KOPT-K1 (cell line): ENCODE data around the gene CRISP2.
"Not testable (repeated sequence)": the region's sequence is repeated elsewhere in the genome, so short reads cannot be mapped to it uniquely, and the experiment has no call there.

Source experiments
- H3K27ac ChIP-seq: fragments of 200-600 bp; sonication (generic); 2 replicates; pipeline ENCODE4 v1.5.1; 2016; ENCODE audit warnings: antibody characterized with exemption, mild to moderate bottlenecking, low read depth, low read length; ENCODE audit not compliant: poor library complexity, severe bottlenecking
- H3K36me3 ChIP-seq: fragments of 200-600 bp; sonication (generic); 2 replicates; pipeline ENCODE4 v1.5.1; 2017; ENCODE audit warnings: antibody characterized with exemption, mild to moderate bottlenecking, low read length, moderate library complexity; ENCODE audit not compliant: insufficient read depth
- H3K9me3 ChIP-seq: fragments of 200-600 bp; sonication (generic); 2 replicates; pipeline ENCODE4 v1.5.1; 2017; ENCODE audit warnings: antibody characterized with exemption, low read length, mild to moderate bottlenecking; ENCODE audit not compliant: insufficient read depth, poor library complexity, severe bottlenecking

The CRISP2 gene

GRCh38 chr6:49713346-49713745, at the start of gene CRISP2:
Gene CRISP2 (minus strand): TSS chr6:49713543. CDS start chr6:49709196, 4,347 bp downstream.
- H3K27ac ChIP-seq = no peak within 1 kb of the TSS
- H3K36me3 ChIP-seq = no peaks in the 10 kb centered on the region
- H3K9me3 ChIP-seq = no peaks in the 10 kb centered on the region

GRCh38 chr6:49744259-49744658, 30.9 kb upstream of the CRISP2 start, which contains the start of gene CRISP3:
Gene CRISP3 (minus strand): TSS chr6:49744388. CDS start chr6:49744367, 21 bp downstream.
- Histone ChIP-seq H3K27ac (no peak within 1 kb of the TSS), H3K9me3 (no peaks in the 10 kb centered on the region), H3K36me3 (no peaks in the 10 kb centered on the region)

- no peaks in the 10 kb centered on the region for H3K36me3 ChIP-seq
- H3K27ac ChIP-seq = no peak overlapping the region
- H3K9me3 ChIP-seq = no peaks in the 10 kb centered on the region
Observed at GRCh38 chr6:49743429-49743828, 30.1 kb upstream of the CRISP2 start.

GRCh38 chr6:49739423-49739822, 26.1 kb upstream of the CRISP2 start:
- Histone ChIP-seq H3K9me3 (no peaks in the 10 kb centered on the region), H3K27ac (no peak overlapping the region), H3K36me3 (no peaks in the 10 kb centered on the region)

GRCh38 chr6:49736017-49736508, 22.7 kb upstream of the CRISP2 start:
- no peaks in the 10 kb centered on the region for H3K36me3 ChIP-seq
- no peak overlapping the region for H3K27ac ChIP-seq

GRCh38 chr6:49733680-49734079, 20.3 kb upstream of the CRISP2 start:
- Histone ChIP-seq H3K27ac (no peak overlapping the region), H3K36me3 (no peaks in the 10 kb centered on the region)

More at GRCh38 chr6:49736017-49736508, 22.7 kb upstream of the CRISP2 start:
- H3K9me3 ChIP-seq = no peaks in the 10 kb centered on the region

GRCh38 chr6:49732781-49733180, 19.4 kb upstream of the CRISP2 start:
- no peak overlapping the region for H3K27ac ChIP-seq
- H3K36me3 ChIP-seq = no peaks in the 10 kb centered on the region
- no peaks in the 10 kb centered on the region for H3K9me3 ChIP-seq

More at GRCh38 chr6:49733680-49734079, 20.3 kb upstream of the CRISP2 start:
- no peaks in the 10 kb centered on the region for H3K9me3 ChIP-seq

GRCh38 chr6:49730251-49730650, 16.9 kb upstream of the CRISP2 start:
- no peak overlapping the region for H3K27ac ChIP-seq
- H3K36me3 ChIP-seq = no peaks in the 10 kb centered on the region
- no peaks in the 10 kb centered on the region for H3K9me3 ChIP-seq

- H3K27ac ChIP-seq, H3K36me3 ChIP-seq, H3K9me3 ChIP-seq: not testable (repeated sequence)
Observed at GRCh38 chr6:49723917-49724316, 10.6 kb upstream of the CRISP2 start.

- Histone ChIP-seq H3K36me3 (no peaks in the 10 kb centered on the region), H3K9me3 (no peaks in the 10 kb centered on the region), H3K27ac (no peak overlapping the region)
Observed at GRCh38 chr6:49721297-49721696, 8.0 kb upstream of the CRISP2 start.

- Histone ChIP-seq H3K36me3 (no peaks in the 10 kb centered on the region), H3K9me3 (no peaks in the 10 kb centered on the region), H3K27ac (no peak overlapping the region)
Observed at GRCh38 chr6:49720372-49720771, 7.0 kb upstream of the CRISP2 start.

- H3K9me3 ChIP-seq = peaks cover 8% of the 10 kb centered on the region
Observed at GRCh38 chr6:49698478-49698877, 14.9 kb downstream of the CRISP2 start.

GRCh38 chr6:49693512-49693911, 19.8 kb downstream of the CRISP2 start:
- Histone ChIP-seq H3K27ac (no peak overlapping the region), H3K36me3 (no peaks in the 10 kb centered on the region), H3K9me3 (peaks cover 8% of the 10 kb centered on the region)

More at GRCh38 chr6:49698478-49698877, 14.9 kb downstream of the CRISP2 start:
- Histone ChIP-seq H3K27ac (no peak overlapping the region), H3K36me3 (no peaks in the 10 kb centered on the region)

- Histone ChIP-seq H3K9me3 (peaks cover 8% of the 10 kb centered on the region), H3K36me3 (no peaks in the 10 kb centered on the region)
Observed at GRCh38 chr6:49692534-49692933, 20.8 kb downstream of the CRISP2 start.

GRCh38 chr6:49676671-49677281, 36.6 kb downstream of the CRISP2 start:
- Histone ChIP-seq H3K9me3 (no peaks in the 10 kb centered on the region), H3K36me3 (no peaks in the 10 kb centered on the region)

More at GRCh38 chr6:49692534-49692933, 20.8 kb downstream of the CRISP2 start:
- H3K27ac ChIP-seq = no peak overlapping the region

GRCh38 chr6:49675816-49676215, 37.5 kb downstream of the CRISP2 start:
- H3K9me3 ChIP-seq = no peaks in the 10 kb centered on the region
- H3K27ac ChIP-seq = no peak overlapping the region
- H3K36me3 ChIP-seq = no peaks in the 10 kb centered on the region

More at GRCh38 chr6:49676671-49677281, 36.6 kb downstream of the CRISP2 start:
- H3K27ac ChIP-seq = no peak overlapping the region
